T-helper 1 cell treated with Interleukin-12 subunit alpha and Interleukin-12 subunit beta and Interleukin-4 antibody, amounts not matched to agents 30 ng/mL and 1 ng/mL, for 36 hours (primary cell): ENCODE results near the gene MTA2. TPM values are rescaled to one million over a fixed set of nuclear protein-coding genes. Genes with fewer than 3 reads are reported as not detected.
"Not testable (repeated sequence)": the region's sequence is repeated elsewhere in the genome, so short reads cannot be mapped to it uniquely, and the experiment has no call there.

Experiments used
- intact Hi-C: fragments of 100-400 bp; cut with micrococcal nuclease; formaldehyde crosslinking; loops from one replicate; pipeline ENCODE4 v1.15.1; 2024
- total RNA-seq: library from RNA; stranded (reverse); gene quantifications from 2 replicates; pipeline ENCODE4 v1.2.3, GENCODE V29; 2022

The MTA2 gene
- total RNA-seq, result 235 and 238 TPM in 2 replicates

DNA sequence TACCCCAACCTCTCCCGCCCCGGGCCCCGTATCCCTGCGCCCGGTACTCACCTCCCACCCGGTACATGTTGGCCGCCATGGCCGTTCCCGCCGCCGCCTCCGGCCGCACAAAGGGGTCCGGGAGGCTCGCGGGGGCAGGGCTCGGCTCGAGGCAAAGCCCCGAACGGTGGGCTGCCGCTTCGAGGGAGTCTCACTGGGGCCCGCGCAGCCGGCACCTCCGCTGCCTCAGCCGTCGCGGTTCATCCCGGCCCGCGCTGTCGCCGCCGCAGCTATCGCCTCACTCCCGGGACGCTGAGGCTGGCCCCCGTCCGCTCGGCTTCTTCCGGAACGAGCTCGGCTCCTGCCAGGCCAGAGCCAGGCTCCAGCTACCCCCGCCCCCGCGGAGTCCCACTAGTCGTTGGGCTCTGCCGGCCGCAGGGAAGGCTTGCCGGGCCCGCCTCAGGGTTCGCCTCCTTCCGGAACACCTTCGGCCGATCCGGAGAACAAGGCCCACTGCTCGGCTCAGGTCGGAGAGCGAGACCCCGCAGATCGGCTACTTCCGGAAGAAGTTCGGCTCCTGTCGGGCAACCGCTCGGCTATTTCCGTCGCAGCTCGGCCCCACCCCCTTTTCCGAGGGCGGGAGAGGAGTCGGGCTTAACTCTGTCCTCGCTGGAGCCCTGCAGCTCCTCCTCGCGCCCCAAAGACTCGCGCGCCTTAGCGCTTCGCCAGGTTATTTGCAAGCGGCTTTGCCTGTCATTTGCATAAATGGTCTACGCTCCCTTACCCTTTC lies at the start of gene MTA2:
Gene MTA2, minus strand, starts transcription at position 494 of the 769 bp plus-strand sequence. Its CDS starts 415 bp downstream, at position 79.
- intact Hi-C loops, result loop anchor here (1.0 kb wide), 3 partner anchors 11 to 240 kb away; partner anchors contain the start of genes C11orf98, CSKMT and EML3

DNA sequence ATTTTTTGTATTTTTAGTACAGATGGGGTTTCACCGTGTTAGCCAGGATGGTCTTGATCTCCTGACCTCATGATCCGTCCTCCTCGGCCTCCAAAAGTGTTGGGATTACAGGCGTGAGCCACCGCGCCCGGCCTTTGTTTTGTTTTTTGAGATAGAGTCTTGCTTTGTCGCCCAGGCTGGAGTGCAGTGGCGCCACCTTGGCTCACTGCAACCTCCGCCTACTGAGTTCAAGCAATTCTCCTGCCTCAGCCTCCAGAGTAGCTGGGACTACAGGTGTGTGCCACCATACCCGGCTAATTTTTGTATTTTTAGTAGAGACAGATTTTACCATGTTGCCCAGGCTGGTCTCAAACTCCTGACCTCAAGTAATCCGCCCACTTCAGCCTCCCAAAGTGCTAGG lies 48.6 kb upstream of the MTA2 start:
- intact Hi-C loops, result not testable (repeated sequence)

DNA sequence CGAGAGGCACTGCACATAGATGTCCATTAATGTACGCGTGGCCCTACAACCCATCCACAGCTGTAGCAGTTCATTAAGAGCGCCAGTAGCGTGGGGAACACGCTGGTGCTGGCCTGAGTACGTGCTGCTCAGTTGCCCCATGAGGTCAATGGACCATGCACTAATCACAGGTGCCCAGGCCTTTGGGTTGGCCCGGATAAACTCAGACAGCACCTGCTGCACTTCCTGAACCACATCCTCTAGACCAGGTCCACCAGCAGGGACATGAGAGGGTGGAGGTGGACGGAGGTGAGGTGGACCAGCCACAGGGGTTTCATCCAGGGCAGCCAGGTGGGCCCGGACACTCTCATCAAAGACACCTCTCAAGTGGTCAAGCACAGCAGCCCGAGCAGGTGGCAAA lies 47.8 kb upstream of the MTA2 start:
- intact Hi-C loops, result no loop called here

DNA sequence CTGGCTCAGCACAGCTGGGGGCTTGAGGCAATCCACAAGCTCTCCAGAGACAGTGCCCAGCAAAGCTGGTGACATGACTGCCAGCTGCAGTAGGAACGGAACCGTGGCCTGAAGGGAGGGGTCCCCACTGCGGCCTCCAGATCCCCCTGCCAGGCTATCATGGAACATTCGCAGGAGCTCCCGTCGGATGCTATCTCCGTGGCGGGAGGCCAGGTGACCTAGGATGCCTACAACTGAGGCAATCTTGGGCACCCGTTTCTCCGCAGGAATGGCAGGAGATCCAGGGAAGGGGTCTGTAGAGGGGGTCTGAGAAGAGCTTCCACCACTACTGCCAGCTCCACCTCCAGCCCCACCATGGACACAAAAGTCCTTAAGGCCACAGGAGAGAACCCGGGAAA lies 47.3 kb upstream of the MTA2 start:
- intact Hi-C loops, result no loop called here

DNA sequence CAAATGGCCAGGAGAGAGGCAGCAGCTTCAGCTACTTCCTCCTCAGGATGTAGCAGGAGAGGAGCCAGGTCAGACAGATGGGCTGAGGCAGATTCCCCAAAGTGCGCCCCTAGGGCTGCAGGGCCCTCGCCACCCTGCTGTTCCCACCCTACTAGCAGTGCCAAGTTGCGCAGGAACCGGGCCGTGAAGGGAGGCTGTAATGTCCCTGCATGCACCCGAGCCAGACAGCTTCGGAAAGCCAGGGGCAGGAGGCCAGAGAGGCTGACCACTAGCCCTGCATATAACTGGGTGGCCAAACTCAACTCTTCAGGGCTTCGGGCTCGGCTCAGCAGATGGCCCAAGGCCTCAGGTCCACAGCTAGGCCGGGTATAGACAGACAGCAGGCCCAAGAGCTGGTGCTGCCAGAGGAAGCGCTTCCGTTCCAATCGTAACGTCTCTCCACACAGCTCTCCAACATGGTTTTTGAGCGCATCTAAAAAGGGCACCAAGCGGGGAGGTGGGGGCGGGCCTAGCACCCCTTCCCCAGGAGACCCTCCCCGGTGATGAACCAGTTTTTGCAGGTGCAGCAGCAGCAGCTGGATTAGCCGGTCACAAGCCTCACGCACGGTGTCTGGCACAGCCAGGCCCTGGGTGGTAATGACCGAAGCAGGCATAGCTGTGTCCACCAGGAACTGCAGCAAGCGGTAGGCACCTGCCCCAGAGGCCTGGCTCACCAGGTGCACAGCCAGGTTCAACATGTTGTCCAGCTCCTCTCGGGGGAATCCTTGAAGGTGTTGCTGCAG lies 46.7 kb upstream of the MTA2 start:
- intact Hi-C loops, result no loop called here

DNA sequence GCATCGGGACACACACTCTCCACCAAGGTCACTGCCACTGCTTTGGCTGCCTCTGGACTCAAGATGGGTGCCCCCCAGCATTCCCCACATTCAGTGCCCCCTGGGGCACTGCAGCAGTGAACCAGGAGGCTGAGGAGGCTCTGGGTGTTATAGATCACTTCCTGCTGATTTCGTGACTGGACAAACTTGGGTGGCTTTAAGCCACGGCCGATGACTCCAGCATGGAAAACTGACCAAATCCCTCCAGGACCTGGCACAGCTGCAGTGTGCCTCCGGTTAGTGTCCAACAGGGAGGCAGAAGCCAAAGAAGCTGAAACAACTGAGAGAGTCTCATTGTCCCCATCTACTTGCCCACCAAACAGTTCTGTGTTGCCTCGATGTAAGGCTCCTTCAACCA lies 45.9 kb upstream of the MTA2 start:
- intact Hi-C loops, result loop anchor here (2.0 kb wide), 3 partner anchors 157 to 855 kb away; partner anchors contain the start of genes FEN1, NXF1, STX5 and TEX54

DNA sequence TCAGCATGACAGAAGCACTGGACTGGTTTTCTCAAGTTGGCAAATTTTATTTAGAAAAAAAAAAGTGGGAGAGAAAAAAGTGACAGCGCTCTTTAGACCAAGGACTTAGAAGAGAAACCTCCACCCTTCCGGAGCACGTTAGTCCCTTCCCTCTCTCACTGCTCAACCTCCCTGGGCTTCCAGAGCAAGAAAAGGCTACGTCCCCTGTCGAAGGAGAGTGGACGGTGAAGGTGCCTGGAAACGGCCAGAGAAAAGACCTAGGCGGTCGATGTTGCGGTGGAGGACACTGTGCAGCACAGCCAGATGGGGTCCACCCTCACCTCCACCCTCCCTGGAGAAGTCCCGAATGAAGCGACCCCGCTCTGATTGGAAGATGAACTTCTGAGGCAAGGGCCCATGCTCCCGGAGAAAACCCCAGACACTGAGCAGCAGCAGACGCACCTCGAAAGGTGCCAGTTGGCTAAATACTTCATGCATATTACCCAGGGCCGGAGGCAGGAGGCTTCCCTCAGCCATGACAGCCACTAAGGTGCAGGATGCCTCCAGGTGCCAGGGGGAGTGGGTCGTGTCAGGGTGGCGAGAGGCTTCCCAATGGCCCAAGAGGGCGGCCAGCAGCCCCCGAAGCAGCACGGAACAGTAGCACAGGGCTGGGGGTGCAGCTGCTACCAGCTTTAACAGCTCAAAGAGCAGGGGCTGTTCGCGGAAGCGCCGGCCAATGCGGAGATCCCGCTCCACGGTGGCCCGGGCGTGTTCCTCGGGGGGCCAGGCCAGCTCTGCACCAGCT lies 45.4 kb upstream of the MTA2 start:
- intact Hi-C loops, result loop anchor here (1.0 to 2.0 kb wide), 13 partner anchors 18 to 854 kb away; partner anchors contain the start of genes C11orf98, CSKMT, EML3 and FEN1

DNA sequence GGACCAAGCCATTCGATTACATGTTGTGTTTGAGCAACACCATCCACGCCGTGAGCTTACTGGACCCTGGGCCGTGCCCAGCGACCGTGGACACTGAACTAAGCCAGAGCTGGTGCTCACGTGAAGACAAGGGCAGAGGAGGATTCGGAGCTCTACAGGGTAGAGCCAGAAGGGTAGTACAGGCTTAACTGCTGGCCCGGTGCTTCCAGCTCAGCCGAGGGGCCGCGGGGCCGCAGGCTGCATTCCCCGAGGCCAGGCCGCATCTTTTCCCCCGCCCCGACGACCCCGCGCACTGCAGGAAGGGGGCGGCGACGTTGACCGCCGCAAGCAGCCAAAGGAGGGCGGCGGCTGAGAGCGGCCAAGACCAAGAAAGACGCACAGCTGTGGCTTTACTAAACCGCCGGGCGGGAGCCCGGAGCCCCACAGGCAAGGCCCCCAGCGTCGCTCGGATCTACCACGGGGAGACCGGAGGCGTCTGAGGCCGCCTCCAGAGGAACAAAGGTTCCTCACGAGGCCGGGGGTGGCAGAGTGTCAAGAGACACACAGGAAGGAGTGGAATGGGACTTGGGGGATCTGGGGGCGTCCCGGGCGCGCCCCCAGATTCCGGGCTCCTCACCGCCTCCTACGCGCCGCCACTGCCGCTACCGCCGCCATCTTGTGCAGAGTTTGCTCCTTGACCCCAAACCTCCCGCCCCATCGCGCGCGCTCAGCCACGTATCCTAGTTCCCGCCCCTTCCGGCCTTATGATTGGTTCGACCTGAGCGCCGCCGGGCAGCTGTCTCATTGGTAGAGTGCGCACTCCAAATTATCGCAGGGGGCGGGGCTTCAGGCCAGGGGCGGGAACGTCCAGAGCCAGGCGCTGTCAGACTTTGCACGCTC lies 44.5 kb upstream of the MTA2 start, which contains the start of gene GANAB:
Gene GANAB, minus strand, starts transcription at position 668 of the 879 bp plus-strand sequence. Its CDS starts 14 bp downstream, at position 654.
- intact Hi-C loops, result loop anchor here (1.0 to 2.0 kb wide), 14 partner anchors 7 to 853 kb away; partner anchors contain the start of genes C11orf98, CSKMT, EML3 and FEN1

DNA sequence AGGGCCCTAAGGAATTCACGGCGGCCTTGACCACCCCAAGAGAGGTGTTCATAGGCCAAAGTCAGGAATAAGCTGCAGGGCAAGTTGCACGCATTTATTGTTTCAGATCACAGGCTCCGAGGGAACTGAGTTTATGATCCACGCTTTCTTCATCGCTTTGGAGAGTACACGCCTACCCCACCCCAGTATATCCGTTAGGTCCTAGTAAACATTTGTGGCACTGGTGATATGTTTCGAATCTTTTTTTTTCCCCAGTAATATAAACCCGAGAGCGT lies 43.9 kb upstream of the MTA2 start:
- intact Hi-C loops, result loop anchor here (1.0 kb wide), 1 partner anchor 8 kb away; the partner anchor contains the start of gene INTS5

DNA sequence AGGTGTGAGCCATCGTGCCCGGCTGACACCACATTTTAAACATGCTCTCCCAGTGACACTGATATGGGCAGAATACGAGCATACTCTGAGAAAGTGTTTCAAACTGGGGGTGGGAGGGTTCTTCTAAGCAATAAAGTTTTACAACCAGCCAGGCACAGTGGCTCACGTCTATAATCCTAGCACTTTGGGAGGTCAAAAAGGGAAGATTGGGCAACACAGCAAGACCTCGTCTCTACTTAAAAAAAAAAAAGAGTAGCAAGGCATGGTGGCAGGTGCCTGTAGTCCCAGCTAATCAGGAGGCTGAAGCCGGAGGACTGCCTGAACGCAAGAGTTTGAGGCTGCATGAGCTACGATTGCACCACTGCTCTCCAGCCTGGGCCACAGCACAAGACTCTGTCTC lies 42.6 kb upstream of the MTA2 start:
- intact Hi-C loops, result no loop called here

DNA sequence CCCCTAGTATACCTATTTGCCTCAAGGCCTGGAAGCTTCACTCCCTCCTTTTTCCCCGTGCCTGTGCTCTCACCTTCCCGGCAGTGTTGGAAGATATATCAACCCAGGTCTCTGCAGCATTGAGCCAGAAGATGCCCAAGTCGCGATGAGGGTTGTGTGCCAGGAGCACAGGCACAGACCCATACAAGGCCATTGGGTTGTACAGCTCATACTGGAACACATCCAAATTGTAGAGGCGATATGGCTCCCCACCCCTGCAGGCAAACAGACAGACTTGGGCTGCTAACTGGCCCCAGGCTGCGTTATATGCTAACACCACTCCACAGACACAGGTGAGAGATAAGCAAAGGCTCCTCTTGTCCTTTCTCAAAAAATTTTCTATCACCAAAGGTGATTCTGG lies 30.8 kb upstream of the MTA2 start:
- intact Hi-C loops, result no loop called here

DNA sequence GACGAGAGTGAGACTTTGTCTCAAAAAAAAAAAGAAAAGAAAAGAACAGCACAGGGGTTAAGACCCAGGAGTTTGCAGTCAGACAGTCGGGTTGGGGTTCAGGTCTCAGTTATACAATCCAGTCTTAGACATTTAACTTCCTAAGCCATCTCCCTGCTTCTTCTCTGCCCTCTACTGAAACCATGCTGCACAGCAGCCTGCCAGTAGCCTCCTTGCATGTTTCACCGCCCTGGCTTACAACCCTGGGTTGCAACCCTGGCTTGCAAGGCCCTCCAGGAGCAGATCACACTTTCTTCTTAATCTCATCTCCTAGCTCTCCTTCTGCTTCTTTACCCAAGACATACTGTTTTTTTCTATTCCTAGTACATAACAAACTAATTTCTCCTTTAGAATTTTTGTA lies 26.0 kb upstream of the MTA2 start:
- intact Hi-C loops, result no loop called here

DNA sequence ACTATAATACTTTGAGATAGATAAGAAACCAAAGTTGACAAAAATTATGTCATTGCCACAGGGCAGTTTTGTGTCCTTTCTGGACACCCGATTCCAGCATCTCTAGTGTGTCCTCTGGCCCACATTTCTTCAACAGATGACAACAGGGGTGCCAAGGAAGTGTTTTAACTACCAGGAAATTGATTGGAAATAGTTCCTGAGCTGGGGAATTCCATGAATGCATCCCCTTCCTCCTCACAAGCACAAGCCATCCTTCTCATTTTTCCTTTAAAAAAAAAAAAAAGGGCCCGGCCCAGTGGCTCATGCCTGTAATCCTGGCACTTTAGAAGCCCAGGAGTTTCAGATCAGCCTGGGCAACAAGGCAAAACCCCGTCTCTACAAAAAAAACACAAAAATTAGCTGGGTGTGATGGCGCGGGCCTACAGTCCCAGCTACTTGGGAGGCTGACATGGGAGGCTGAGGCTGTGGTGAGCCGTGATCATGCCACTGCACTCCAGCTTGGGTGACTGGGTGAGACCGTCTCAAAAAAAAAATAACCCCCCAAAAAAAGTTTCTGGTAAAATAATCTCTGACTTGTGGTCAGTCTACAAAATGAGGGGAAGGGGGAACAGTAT lies 20.9 kb upstream of the MTA2 start:
- intact Hi-C loops, result loop anchor here (1.0 kb wide), 9 partner anchors 9 to 87 kb away; partner anchors contain the start of genes C11orf98, CSKMT, GANAB and INTS5

DNA sequence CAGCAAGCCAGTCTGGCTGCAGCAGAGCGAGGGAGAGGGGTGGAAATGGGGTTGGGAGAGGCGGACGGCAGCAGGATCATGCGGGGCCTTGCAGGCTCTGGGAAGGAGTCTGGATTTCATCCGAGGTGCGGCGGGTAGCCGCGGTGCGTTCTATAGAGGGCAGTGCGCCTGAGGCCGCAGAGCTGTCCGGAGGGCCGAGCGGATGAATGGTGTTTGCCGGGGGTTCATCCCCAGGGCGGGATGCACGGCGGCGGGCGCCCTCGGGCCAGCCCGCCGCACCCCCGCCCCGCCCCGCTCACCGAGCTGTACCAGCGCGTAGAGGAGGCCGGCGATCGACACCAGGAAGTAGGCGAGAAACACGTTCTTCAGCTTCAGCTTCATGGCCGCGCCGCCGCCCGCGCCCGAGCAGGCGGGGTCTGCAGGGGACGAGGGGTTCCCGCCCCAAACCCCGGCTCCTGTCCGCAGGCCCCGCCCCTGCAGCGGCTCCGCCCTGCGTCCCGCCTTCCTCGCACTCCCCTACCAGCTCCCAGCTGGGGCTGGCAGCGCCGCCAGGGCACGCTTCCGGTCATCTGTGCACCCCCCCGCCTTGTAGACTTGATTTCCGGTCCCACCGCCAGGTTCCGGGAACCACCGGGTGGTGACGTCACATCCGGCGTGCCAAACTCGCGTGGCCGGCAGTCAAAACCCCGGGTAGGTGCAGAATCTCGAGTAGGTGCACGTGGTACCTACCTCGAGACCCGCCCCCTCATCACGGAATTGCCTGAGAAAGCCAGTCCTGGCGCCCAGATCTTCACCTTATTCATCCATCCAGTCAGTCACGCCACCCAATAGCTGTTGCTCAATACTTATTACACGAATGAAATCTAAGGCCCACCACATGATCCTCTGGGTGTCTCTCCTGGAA lies 20.2 kb upstream of the MTA2 start, which contains the start of gene B3GAT3:
Gene B3GAT3, minus strand, starts transcription at position 420 of the 904 bp plus-strand sequence. Its CDS starts 39 bp downstream, at position 381.
- intact Hi-C loops, result loop anchor here (1.0 kb wide), 9 partner anchors 9 to 87 kb away; partner anchors contain the start of genes C11orf98, CSKMT, GANAB and INTS5

DNA sequence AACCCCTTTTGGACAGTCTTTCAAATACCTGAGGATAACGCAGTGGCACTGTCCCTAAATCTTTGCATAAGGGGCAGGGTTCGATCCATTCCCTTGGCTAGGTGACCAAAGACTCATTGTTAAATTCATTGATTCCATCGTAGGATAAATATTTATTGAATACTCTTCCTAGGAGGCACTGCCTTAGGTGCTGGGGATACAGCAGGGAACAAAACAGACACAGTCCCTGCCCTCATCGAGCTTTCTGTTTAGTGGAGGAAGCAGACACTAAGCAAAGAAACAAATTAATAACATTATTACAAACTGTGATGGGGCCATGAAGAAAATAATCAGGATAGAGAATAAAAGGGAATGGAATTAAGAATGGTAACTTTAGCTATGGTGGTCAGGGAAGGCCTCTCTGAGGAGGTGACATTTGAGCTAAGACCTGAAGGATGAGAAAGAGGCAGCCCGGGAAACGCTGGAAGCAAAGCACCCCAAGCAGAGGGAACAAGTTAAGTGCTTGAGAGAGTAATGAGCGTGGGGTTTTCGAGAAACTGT lies 19.4 kb upstream of the MTA2 start:
- intact Hi-C loops, result no loop called here

DNA sequence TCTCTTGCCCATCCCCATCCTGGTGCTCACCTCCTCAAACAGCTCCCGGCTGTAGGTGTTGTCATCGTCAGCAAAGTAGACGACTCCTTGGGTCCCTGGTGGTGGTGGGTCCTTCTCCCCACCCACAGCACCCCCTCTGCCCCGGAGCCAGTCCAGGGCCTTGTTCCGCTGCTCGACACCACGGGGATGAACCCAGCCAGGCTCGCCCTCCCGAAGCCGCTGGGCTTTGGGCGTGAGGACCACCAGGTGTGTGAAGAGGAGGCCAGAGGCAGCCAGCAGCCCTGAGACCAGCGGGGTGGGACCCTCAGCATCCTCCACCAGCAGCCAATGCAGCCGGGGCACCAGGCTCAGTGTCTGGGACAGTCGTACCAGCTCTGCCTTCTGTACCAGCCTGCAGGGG lies 15.3 kb upstream of the MTA2 start:
- intact Hi-C loops, result not testable (repeated sequence)

DNA sequence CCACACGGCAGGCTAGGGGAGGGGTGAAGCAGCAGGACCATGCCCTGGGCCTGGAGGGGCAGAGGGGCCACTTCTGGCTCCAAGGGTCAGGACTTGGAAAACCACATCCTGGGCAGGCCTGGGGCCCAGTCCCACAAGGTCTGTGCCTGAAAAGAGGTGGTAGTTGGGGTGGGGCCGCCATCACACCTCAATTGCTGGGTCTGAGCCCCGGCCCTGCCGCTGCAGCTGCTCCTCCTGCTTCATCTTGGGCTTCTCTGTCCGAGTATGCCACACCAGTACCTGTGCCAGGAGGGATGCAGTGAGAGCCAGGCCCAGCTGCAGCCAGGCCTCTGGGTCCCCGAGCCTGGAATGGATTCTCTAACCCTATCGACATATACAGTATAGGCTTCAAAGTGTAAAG lies 13.9 kb upstream of the MTA2 start:
- intact Hi-C loops, result no loop called here

DNA sequence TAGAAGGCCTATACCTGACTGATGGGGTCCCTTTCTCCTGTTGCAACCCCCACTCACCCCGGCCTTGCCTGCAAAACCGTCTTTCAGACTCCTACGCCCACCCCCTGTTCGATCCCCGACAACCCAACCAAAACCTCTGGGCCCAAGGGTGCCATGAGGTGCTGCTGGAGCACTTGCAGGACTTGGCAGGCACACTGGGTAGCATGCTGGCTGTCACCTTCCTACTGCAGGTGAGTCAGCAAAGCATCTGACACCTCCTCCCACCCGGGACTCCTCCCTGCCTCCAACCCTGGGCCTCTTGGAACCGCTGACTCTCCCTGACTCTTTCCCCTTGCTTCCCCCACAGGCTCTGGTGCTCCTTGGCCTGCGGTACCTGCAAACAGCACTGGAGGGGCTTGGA lies 12.6 kb upstream of the MTA2 start:
- intact Hi-C loops, result loop anchor here (5.0 kb wide), 1 partner anchor 158 kb away; the partner anchor contains the start of gene TAF6L
